Measurements from ENCODE around the gene FMNL1. TPM values are rescaled to one million over a fixed set of nuclear protein-coding genes. Genes with fewer than 3 reads are reported as not detected.

Gene FMNL1
- polyA plus RNA-seq, 12 donors = 2.8 to 16.8 (median 5.1) TPM; not detected in 1

GRCh38 chr17:45222289-45222995 is 757 bp downstream of the FMNL1 start:
- DNase-seq = no peak

- no peak for DNase-seq
Measured at GRCh38 chr17:45222996-45223538, 1.4 kb downstream of the FMNL1 start.

DNA sequence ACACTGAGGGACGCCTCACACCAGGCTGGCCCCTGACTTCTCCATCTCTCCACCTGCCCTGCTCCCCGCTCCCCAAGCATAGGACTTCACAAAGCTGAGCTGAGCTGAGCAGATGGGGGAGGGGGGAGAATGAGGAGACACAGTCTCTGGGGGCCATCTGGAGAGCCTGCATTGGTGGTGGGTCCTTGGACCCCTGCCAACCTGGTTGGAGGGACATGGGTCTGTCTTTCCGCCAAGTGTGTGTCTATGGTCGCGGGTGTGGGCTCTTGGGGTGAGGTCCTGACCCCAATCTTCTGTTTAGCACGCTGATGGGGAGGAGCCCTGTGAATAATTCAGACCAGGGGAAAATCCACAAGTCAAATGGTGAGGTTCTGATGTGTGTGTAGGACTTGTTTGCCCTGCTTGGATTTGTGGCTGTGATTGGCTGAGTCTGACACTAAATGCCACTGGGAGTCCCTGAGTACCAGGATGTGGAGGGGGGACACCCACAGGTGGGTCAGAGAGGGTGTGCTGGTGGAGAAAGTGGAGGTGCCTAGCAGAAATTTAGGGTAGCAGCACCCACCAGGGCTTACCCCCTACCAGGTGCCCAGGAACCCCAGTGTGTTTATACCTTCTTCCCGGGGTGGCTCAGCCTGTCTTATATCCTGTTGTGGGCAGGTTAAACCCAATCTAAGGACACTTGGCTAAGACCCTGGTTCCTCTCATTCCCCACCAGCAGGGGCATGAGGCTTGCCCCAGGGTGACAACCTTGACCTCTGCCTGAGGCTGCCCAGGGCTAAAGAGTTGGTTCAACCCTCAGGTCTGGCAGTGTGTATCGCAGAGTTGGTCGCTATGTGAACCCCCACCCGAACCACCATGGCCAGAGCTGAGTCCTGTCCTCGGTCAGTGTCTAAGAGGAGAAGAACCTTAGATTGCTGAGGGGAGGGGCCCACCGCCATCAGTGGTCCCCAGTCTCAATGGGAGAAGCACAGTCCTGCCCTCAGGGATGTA is 2.1 kb downstream of the FMNL1 start:
- DNase-seq = no peak

GRCh38 chr17:45224671-45225050 is 3.0 kb downstream of the FMNL1 start:
- no peak for DNase-seq

DNA sequence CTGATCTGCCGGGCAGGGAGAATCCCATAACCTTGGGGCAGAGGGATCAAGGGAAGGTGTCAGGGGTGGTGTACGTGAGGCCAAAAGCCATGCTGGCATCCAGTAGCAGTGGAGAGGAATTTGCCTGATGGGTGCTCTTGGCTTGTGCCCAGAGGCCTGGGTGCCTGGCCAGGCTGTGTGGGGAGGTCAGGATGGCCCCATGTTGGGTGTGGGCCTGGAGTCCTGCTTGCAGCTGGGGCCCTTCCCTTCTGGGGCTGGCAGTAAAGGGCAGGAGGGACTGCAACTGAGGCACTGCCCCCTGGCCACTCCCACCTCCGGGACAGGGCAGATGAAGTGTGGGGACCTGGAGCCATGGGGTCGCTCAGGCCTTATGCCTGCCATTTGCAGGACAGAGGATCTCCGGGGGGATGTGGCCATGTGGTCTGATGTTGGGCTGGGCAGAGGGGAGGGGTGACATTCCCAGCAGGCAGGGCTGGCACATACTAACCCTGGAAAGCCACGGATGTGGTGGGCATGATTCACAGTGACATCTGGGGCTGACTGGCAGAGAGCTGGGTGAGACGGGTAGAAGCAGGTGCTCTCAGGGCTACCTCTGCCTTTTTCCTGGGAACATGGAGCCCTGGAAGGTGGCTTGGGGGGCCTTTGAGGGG is 3.5 kb downstream of the FMNL1 start:
- no peak for DNase-seq

DNA sequence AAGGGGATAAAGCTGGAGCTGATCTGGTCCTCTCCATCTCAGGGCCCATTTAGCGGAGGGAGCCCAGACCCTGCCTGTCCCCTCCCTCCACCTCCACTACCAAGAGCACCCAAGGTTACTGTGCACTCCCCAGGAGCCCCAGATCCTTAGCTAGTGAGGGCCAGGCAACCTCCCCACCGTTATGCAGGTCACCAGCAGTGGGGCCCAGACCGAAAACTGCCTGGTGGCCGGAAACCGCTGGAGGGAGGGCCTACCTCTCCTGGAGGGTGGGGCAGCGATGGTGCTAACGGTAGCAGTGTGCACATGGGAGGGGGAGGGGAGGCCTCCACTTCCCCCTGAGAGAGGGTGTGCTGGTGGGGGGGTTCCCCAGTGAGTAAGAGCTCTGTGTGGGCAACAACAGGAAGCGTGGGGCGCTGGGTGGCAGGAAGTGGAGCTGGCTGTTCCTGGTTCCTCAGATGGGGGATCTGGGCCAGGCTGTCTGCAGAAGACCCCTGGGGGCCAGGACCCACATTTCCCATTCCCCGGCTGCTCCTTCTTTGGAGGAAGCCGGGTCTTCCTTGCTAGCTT is 4.4 kb downstream of the FMNL1 start:
- no peak for DNase-seq

DNA sequence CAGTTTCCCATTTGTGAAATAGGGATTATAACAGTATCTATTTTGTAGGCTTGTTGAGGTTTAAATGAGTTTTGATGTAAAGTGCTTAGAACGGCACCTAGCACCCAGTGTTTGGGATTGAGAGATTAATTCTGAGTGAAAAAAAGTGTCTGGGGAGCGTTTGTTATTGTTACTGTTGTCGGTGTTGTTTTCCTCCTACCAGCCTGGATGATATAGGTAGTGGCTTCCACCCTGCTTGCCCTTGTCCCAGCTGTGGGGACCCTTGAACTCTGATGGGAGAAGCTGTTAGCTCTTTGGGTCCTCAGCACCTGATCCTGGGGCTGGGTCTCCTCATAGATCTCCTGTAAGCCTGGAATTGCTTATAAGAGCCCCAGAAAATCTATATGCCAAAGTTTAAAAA is 4.9 kb downstream of the FMNL1 start:
- no peak for DNase-seq

- DNase-seq = no peak
Measured at GRCh38 chr17:45227101-45227925, 5.6 kb downstream of the FMNL1 start.

DNA sequence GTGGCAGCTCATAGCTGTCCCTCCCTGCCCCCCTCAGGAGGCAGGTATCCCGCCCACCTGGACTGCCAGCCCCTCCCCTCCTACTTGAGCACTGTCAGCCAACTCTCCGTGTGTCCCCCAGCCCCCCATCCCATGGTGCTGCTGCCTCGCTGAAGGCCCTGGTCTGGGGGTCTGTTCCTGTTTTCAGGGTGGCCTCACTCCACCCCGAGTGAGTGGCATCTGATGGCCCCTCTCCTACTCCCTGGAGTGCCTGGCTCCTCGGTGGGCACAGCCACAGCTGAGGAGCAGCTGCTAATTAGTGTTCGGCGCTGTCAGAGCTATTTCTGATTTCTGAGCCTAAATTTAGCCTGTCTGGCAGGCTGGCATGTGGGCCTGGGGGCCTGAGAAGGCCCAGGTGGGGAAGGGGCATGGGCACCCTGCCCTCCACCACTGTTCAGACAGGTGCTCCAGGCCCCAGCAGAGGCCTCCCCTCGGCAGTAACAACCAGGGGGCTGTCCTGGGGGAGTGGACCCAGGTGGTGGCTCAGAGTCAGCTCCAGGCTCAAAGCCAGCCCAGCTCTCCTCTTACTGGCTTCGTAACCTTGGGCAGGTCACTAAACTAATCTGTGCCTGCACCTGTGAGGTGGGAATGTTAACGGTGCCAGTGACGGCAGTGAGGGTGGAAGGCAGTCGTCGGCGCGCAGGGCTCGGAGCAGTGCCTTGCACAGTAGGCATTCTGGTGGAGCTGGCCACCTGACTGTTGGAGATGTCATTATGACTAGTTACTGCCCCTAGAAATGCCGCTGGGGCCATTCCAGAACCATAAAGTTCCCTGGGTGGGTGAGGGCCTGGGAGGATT is 6.5 kb downstream of the FMNL1 start:
- no peak for DNase-seq

DNA sequence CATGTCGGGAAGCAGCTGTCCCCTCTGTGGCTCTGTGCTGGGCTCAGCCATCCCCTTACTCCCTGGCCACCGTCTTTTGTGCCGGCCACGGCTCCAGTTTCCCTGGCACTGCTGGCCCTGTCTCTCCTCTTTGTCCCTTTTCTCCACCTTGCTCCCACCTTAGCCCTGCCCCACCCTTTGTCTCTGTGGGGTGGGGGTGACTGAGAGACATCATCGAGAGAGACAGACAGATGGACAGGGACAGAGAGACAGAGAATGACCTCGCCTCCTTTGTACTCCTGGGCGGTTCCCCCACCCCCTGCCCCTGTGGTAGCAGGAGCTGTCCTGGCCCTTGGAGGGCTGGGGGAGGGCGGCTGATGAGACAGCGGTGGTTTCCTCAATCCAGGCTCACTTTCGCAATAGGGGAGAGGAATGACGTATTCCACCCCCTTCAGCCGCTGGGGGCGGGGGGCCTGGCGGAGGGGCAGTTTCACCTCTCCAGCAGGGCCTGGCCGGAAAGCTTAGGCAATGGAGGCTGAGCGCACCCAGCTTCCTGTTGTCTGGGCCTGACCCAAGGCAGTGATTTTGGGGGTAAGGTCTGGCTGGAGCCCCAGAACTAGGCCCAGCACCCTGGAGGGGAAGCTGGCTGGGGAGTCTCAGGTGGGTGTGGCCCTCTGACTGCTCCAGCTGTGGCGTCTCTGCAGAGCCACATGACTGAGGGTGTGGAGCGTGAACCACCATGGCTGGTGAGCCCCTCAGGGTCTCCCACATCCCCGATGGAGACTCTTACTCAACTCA is 7.3 kb downstream of the FMNL1 start:
- DNase-seq = no peak

DNA sequence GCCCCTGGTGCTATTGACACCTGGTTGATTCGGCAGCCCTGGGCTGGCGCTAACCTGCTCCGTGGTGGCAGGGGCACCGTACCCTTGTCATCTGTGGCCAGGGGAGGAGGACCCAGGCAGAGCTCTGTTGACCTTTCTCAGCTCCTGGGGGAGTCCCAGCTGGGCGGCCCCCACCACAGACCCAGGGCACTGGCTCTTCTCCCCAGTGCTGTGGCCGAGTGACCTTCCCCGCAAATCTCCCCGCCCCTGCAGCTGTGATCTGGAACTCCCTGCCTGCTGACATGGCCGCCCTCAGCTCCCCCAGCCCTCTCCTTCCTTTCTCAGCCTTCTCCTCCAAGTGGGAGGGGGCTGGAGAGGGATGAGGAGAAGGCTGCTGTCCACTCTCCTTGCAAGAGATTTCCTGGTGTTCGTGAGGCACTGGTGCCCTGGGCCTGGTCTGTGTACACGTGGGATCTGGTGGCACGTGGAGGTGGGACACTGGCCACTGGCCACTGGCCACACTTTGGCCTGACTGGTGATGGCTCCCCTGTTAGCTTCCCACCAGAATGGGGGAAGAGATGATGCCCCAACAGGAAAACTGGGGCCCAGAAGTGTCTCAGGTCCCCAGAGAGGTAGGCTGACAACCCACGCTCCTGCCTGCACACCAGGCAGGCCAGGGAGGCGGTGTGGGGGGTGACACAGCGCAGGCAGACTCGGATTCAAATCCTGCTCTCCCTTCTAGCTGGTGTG is 8.2 kb downstream of the FMNL1 start:
- DNase-seq = no peak

- DNase-seq = no peak
Measured at GRCh38 chr17:45230410-45230786, 8.7 kb downstream of the FMNL1 start.

GRCh38 chr17:45230787-45231480 is 9.2 kb downstream of the FMNL1 start:
- no peak for DNase-seq

DNA sequence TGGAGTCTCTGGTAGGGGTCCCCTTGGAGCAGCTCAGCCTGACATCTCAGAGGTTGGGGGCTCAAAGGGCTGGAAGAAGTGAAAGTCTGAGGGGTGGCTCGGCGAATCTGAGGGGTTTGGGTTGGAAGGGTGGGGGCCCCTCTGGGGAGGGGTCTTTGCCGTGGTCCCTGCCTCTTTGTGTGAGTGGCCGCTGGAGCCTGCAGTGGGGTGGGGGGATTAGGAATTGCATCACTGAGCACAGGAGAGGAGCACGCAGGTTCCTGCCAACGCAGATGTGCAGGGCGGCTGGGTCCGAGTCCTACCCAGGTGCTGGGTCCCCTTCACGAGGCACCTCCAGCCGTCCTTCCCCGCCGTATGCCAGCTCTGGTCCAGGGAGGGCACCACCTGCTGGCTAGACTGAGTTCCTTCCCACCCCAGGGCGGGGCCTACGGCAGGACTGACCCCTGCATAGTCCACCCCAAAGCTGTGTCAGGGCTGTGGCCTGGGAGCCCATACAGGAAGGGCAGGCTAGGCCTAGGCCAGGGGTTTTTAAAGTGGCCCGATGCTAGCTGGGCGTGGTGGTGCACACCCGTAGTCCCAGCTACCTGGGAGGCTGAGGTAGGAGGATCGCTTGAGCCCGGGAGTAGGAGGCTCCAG is 9.9 kb downstream of the FMNL1 start:
- DNase-seq = no peak

DNA sequence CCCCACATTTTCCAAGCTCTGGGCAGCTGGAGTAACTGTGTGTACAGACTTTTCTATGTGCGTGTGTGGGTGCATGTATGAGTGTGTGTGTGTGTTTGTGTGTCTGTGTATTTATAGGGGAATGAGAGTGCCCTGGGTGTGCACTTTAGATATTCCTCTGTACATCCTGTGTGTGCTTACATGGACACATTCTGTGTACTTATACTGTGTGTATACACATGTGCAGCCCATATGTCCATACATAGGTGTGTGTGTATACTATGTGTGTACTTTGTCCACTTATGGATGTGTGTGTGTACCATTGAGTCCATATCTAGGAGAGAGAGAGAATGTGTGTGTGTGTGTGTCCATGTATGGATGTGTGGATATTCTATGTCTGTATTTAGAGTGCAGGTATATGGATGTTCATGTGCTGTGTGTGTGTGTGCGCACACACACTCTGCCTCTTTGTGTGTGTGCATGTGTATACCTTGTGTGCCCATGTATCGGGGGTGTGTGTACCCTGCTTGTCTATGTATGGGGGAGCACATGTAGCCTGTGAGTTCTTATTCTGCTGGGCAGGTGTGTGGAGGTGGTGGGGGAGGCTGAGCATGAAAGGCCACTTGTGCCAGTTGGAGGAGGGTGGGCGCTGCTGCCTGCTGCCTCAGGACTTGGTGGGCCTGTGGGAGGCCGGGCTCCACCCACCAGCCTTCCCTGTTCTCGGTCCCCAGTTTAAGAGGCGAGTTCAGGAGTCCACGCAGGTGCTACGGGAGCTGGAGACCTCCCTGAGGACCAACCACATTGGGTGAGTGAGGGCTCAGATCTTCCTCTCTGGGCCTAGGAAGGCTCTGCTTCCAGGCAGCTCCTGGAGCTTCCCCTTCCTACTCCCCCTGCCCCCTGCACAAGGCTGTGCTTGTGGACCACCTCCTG is 11.1 kb downstream of the FMNL1 start:
- DNase-seq = no peak

- DNase-seq = no peak
Measured at GRCh38 chr17:45233423-45233924, 11.8 kb downstream of the FMNL1 start.

Data from muscle of arm (tissue), 12 donors.